Thymus (tissue), 11 donors: ENCODE data around the gene KCNH8. TPM values are rescaled to one million over a fixed set of nuclear protein-coding genes. Genes with fewer than 3 reads are reported as not detected.

Experiments used
- DNase-seq, 9 donors: peaks; one replicate each; pipeline ENCODE4 v3.0.0-alpha.2; 2013; ENCODE audit warnings: low spot score in 9 of 9, low read depth in 6 of 9, missing footprints in 1 of 9
- H3K27ac ChIP-seq, 2 donors: one replicate each; pipeline ENCODE4 v1.5.1; 2013; ENCODE audit warnings: control low read depth in 1 of 2, low read depth in 1 of 2, low read length in 1 of 2, mild to moderate bottlenecking in 1 of 2, moderate library complexity in 1 of 2
- H3K27me3 ChIP-seq, 2 donors: one replicate each; pipeline ENCODE4 v1.5.1; 2013; ENCODE audit warnings: low read length in 1 of 2; ENCODE audit not compliant: control insufficient read depth in 2 of 2, insufficient read depth in 1 of 2
- H3K36me3 ChIP-seq, 2 donors: one replicate each; pipeline ENCODE4 v1.5.1; 2013; ENCODE audit warnings: low read length in 1 of 2, mild to moderate bottlenecking in 1 of 2, moderate library complexity in 1 of 2; ENCODE audit not compliant: control insufficient read depth in 2 of 2, insufficient read depth in 2 of 2
- H3K4me1 ChIP-seq, 2 donors: one replicate each; pipeline ENCODE4 v1.5.1; 2013; ENCODE audit warnings: low read length in 2 of 2; ENCODE audit not compliant: control insufficient read depth in 2 of 2, insufficient read depth in 2 of 2
- H3K4me3 ChIP-seq, 2 donors: one replicate each; pipeline ENCODE4 v1.5.1; 2013; ENCODE audit warnings: low read length in 2 of 2, control low read depth in 1 of 2, mild to moderate bottlenecking in 1 of 2
- H3K9me3 ChIP-seq, 2 donors: one replicate each; pipeline ENCODE4 v1.5.1; 2013; ENCODE audit warnings: low read length in 1 of 2, mild to moderate bottlenecking in 1 of 2; ENCODE audit not compliant: control insufficient read depth in 2 of 2, insufficient read depth in 1 of 2
- WGBS: extraction: QIAGEN DNeasy Blood & Tissue Kit; methylation state at CpG from one replicate; pipeline ENCODE4 v1.1.7; 2013; 5-methylcytosine and 5-hydroxymethylcytosine counted together
- polyA plus RNA-seq: library from polyadenylated mRNA; stranded (reverse); fragments of 200-250 nt; gene quantifications from one replicate; pipeline ENCODE4 v1.2.3, GENCODE V29; 2013
- total RNA-seq: library from RNA; stranded (reverse); fragments of 120-200 nt; gene quantifications from one replicate; pipeline ENCODE4 v1.2.4, GENCODE V29; 2013
- donor health status: healthy.

KCNH8 gene
- total and polyA plus RNA-seq, 2 donors, result 0.33 to 0.80 TPM

- Histone ChIP-seq H3K27ac (no peak overlapping the region), H3K4me1 (no peaks in the 10 kb centered on the region), H3K36me3 (no peaks in the 10 kb centered on the region), H3K9me3 (no peaks in the 10 kb centered on the region), H3K4me3 (no peak overlapping the region), H3K27me3 (no peaks in the 10 kb centered on the region)
- no peak for DNase-seq
- WGBS, result 97% methylated on average over 4 of the region's 4 CpGs
These were observed 145.0 kb downstream of the KCNH8 start for GRCh38 chr3:19293295-19293694.

- Histone ChIP-seq H3K4me3 (no peak overlapping the region), H3K36me3 (no peaks in the 10 kb centered on the region), H3K27me3 (no peaks in the 10 kb centered on the region), H3K27ac (no peak overlapping the region), H3K9me3 (no peaks in the 10 kb centered on the region), H3K4me1 (no peaks in the 10 kb centered on the region)
- no peak for DNase-seq
- WGBS, result 98% methylated on average over 3 of the region's 3 CpGs
These were observed 146.9 kb downstream of the KCNH8 start for GRCh38 chr3:19295208-19295607.

- no peaks in the 10 kb centered on the region for H3K4me1 ChIP-seq
- WGBS, result 94% methylated on average over 2 of the region's 2 CpGs
- H3K36me3 ChIP-seq, result no peaks in the 10 kb centered on the region
- no peak for DNase-seq
- H3K9me3 ChIP-seq, result no peaks in the 10 kb centered on the region
- no peak overlapping the region for H3K4me3 ChIP-seq
- no peak overlapping the region for H3K27ac ChIP-seq
- H3K27me3 ChIP-seq, result no peaks in the 10 kb centered on the region
These were observed 183.6 kb downstream of the KCNH8 start for GRCh38 chr3:19331931-19332330.

- H3K27ac ChIP-seq, result no peak overlapping the region
These were observed 185.8 kb downstream of the KCNH8 start for GRCh38 chr3:19334120-19334519.

GRCh38 chr3:19338769-19339168 lies 190.5 kb downstream of the KCNH8 start:
- H3K27me3 ChIP-seq, result no peaks in the 10 kb centered on the region
- H3K36me3 ChIP-seq, result no peaks in the 10 kb centered on the region
- H3K4me1 ChIP-seq, result no peaks in the 10 kb centered on the region
- no peak overlapping the region for H3K4me3 ChIP-seq
- DNase-seq, result no peak
- H3K27ac ChIP-seq, result no peak overlapping the region
- no peaks in the 10 kb centered on the region for H3K9me3 ChIP-seq
- 98% methylated on average over 1 of the region's 1 CpG for WGBS

More at GRCh38 chr3:19334120-19334519, 185.8 kb downstream of the KCNH8 start:
- Histone ChIP-seq H3K27me3 (no peaks in the 10 kb centered on the region), H3K36me3 (no peaks in the 10 kb centered on the region), H3K4me3 (no peak overlapping the region), H3K4me1 (no peaks in the 10 kb centered on the region), H3K9me3 (no peaks in the 10 kb centered on the region)
- no peak for DNase-seq
- WGBS, result 90% methylated on average over 6 of the region's 6 CpGs

- DNase-seq, result no peak
- H3K4me3 ChIP-seq, result no peak overlapping the region
- no peaks in the 10 kb centered on the region for H3K27me3 ChIP-seq
- no peaks in the 10 kb centered on the region for H3K9me3 ChIP-seq
- no peaks in the 10 kb centered on the region for H3K36me3 ChIP-seq
- no peaks in the 10 kb centered on the region for H3K4me1 ChIP-seq
- 96% methylated on average over 5 of the region's 5 CpGs for whole genome bisulfite sequencing
- H3K27ac ChIP-seq, result no peak overlapping the region
These were observed 194.1 kb downstream of the KCNH8 start for GRCh38 chr3:19342389-19342788.

- Histone ChIP-seq H3K27ac (no peak overlapping the region), H3K27me3 (no peaks in the 10 kb centered on the region), H3K9me3 (no peaks in the 10 kb centered on the region), H3K4me1 (peaks cover 0 to 2% of the 10 kb centered on the region in 2 donors), H3K36me3 (no peaks in the 10 kb centered on the region), H3K4me3 (no peak overlapping the region)
- DNase-seq, result no peak
- WGBS, result 77% methylated on average over 1 of the region's 1 CpG
These were observed 198.4 kb downstream of the KCNH8 start for GRCh38 chr3:19346759-19347158.

- no peaks in the 10 kb centered on the region for H3K27me3 ChIP-seq
- H3K36me3 ChIP-seq, result no peaks in the 10 kb centered on the region
- no peak overlapping the region for H3K27ac ChIP-seq
- WGBS, result 15% methylated on average over 7 of the region's 7 CpGs
- no peaks in the 10 kb centered on the region for H3K9me3 ChIP-seq
- peaks cover 0 to 2% of the 10 kb centered on the region in 2 donors for H3K4me1 ChIP-seq
- H3K4me3 ChIP-seq, result no peak overlapping the region
- DNase-seq, result no peak
These were observed 199.4 kb downstream of the KCNH8 start for GRCh38 chr3:19347671-19348070.

- Histone ChIP-seq H3K27ac (no peak overlapping the region), H3K4me3 (no peak overlapping the region), H3K27me3 (no peaks in the 10 kb centered on the region), H3K9me3 (no peaks in the 10 kb centered on the region), H3K36me3 (no peaks in the 10 kb centered on the region), H3K4me1 (peaks cover 0 to 2% of the 10 kb centered on the region in 2 donors)
- WGBS, result 94% methylated on average over 2 of the region's 2 CpGs
- DNase-seq, result no peak
These were observed 200.2 kb downstream of the KCNH8 start for GRCh38 chr3:19348500-19348899.
